ENCODE data around the gene CD2AP. TPM values are rescaled to one million over a fixed set of nuclear protein-coding genes. Genes with fewer than 3 reads are reported as not detected.
"Not testable (repeated sequence)": the region's sequence is repeated elsewhere in the genome, so short reads cannot be mapped to it uniquely, and the experiment has no call there.

The CD2AP gene
- total RNA-seq, 2 donors from 2014 or later, result 28.5 to 31.0 TPM

DNA sequence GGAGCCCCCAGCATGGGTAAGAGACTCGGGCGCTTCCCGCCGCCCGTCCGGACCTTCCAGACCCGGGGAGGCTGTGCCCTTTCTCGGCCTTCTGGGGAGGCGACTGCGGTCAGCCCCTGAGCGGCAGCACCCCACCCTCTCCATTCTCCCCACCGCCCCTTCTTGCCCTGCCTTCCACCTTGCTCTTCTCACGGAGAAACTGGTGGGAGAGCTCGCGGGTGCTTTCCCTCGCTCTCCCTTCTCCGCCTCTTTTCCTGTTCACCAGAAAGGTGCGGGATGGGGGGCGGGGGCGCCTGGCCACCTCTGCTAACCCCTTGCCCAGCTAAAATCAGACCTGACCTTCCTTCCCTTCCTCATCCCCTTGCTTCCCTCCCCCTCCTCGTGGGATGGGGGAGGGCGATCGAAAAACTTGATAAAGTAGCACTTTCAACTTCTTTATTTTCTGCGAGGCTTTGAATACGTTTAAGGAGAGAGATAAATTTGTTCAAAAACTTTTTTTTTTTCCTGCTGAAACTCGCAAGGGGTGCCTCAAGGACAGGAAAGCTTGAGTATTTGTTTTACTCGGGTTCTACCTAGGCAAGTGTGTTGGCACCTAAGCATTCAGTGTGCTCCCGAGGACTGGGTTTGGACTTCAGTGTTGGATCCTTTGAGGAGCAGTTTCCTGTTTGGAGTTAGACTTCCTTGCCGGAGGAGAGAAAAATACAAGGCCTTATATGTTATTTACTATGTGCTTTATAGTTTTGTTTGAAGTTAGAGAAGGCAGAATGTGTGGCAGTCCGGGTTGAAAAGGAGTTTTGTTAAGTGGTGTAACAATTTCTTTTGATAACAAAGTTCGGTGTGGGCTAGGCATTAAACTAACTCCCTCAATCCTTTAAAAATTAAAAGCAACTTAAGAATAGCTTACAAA is 897 bp downstream of the CD2AP start:
- no peaks in the 10 kb centered on the region for H3K27me3 ChIP-seq
- H3K4me1 ChIP-seq, result peaks cover 34% of the 10 kb centered on the region
- H3K36me3 ChIP-seq (replicated peaks in 1 of 2; ENCODE audit: insufficient read depth in 1 of 2, low read depth in 2 of 2), result no peaks in the 10 kb centered on the region
- no peaks in the 10 kb centered on the region for H3K9me3 ChIP-seq
- DNase-seq (peak in 2 of 4 donors; percentile 14 to 18), ATAC-seq (peak; percentile 26)
- peak overlapping the region; percentile 77 to 99 for H3K4me3 ChIP-seq
- TF ChIP-seq POLR2A (IDR thresholded peaks at IDR 0.05), result peak in 2 of 3 donors; percentile 18 to 20
- TF ChIP-seq, protein P1, sequence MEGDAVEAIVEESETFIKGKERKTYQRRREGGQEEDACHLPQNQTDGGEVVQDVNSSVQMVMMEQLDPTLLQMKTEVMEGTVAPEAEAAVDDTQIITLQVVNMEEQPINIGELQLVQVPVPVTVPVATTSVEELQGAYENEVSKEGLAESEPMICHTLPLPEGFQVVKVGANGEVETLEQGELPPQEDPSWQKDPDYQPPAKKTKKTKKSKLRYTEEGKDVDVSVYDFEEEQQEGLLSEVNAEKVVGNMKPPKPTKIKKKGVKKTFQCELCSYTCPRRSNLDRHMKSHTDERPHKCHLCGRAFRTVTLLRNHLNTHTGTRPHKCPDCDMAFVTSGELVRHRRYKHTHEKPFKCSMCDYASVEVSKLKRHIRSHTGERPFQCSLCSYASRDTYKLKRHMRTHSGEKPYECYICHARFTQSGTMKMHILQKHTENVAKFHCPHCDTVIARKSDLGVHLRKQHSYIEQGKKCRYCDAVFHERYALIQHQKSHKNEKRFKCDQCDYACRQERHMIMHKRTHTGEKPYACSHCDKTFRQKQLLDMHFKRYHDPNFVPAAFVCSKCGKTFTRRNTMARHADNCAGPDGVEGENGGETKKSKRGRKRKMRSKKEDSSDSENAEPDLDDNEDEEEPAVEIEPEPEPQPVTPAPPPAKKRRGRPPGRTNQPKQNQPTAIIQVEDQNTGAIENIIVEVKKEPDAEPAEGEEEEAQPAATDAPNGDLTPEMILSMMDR (IDR thresholded peaks at IDR 0.05), result no peak
- WGBS, 2 donors, result 0% methylated on average over 20 to 31 of the region's 31 CpGs
- intact Hi-C loops (cut with DNase I), result no loop called here
- H3K27ac ChIP-seq, result peak overlapping the region; percentile 86 to 99 (median 98)

GRCh38 chr6:47479140-47479508 is 1.5 kb downstream of the CD2AP start:
- H3K9me3 ChIP-seq, result no peaks in the 10 kb centered on the region
- peak overlapping the region; percentile 77 to 99 for H3K4me3 ChIP-seq
- intact Hi-C loops (cut with DNase I), result no loop called here
- DNase-seq (no peak), ATAC-seq (no peak)
- WGBS, 2 donors, result 1 to 2% methylated on average over 5 of the region's 5 CpGs
- H3K4me1 ChIP-seq, result peaks cover 41% of the 10 kb centered on the region
- TF ChIP-seq, protein P1 (IDR thresholded peaks at IDR 0.05), result peak in 1 of 7 experiments; percentile 7
- no peak for TF ChIP-seq POLR2A (IDR thresholded peaks at IDR 0.05)
- H3K27me3 ChIP-seq, result no peaks in the 10 kb centered on the region
- no peaks in the 10 kb centered on the region for H3K36me3 ChIP-seq (replicated peaks in 1 of 2; ENCODE audit: insufficient read depth in 1 of 2, low read depth in 2 of 2)
- peak overlapping the region; percentile 7 to 99 (median 98) for H3K27ac ChIP-seq

DNA sequence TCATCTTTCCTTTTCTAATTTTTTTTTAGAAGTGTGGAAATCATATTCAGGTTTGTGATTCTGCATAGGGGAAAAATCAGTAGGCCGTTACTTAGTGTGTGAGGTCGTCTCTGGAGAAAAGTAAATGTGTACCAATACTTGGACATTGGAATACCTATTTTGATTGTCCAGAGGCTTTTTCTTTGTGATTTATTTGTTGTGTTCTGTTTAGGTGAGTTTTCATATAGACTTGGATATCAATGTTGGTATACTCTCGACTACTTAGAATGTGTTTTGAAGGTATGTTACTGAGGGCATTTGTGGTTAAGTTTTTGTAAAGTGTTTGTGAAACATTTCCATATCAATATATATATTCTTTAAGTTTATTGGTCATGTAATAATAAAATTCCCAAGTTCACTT is 2.3 kb downstream of the CD2AP start:
- intact Hi-C loops (cut with DNase I), result no loop called here
- WGBS, 2 donors, result 29 to 32% methylated on average over 3 of the region's 3 CpGs
- DNase-seq (no peak), ATAC-seq (no peak)
- Histone ChIP-seq H3K9me3 (no peaks in the 10 kb centered on the region), H3K27me3 (no peaks in the 10 kb centered on the region), H3K27ac (no peak overlapping the region), H3K36me3 (replicated peaks in 1 of 2; ENCODE audit: insufficient read depth in 1 of 2, low read depth in 2 of 2) (no peaks in the 10 kb centered on the region), H3K4me1 (peaks cover 48% of the 10 kb centered on the region), H3K4me3 (no peak overlapping the region)
- TF ChIP-seq POLR2A (IDR thresholded peaks at IDR 0.05), result no peak
- TF ChIP-seq, protein P1 (IDR thresholded peaks at IDR 0.05), result no peak

DNA sequence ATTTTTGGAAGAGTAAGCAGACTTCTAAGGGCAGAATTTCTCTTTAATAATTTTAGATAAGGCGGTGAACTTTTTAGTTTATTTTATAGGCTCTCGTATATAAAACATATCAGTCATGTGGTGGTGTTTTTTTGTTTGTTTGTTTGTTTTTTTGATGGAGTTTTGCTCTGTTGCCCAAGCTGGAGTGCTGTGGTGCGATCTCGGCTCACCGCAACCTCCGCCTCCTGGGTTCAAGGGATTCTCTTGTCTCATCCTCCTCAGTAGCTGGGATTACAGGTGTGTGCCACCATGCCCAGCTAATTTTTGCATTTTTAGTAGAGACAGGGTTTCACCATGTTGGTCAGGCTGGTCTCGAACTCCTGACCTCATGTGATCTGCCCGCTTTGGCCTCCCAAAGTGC is 3.6 kb downstream of the CD2AP start:
- ATAC-seq; DNase-seq; H3K27ac ChIP-seq; H3K4me3 ChIP-seq; H3K27me3 ChIP-seq; H3K36me3 ChIP-seq (replicated peaks in 1 of 2; ENCODE audit: insufficient read depth in 1 of 2, low read depth in 2 of 2); H3K9me3 ChIP-seq; intact Hi-C loops (cut with DNase I): not testable (repeated sequence)
- WGBS, 2 donors, result 93 to 94% methylated on average over 8 of the region's 8 CpGs
- H3K4me1 ChIP-seq, result peaks cover 49% of the 10 kb centered on the region

- no peak for DNase-seq
- H3K4me1 ChIP-seq, result peaks cover 49% of the 10 kb centered on the region
These were observed 4.2 kb downstream of the CD2AP start for GRCh38 chr6:47481806-47482205.

More at GRCh38 chr6:47481806-47482205, 4.2 kb downstream of the CD2AP start:
- H3K27me3 ChIP-seq, result no peaks in the 10 kb centered on the region
- TF ChIP-seq, protein P1 (IDR thresholded peaks at IDR 0.05), result no peak
- no peak for TF ChIP-seq POLR2A (IDR thresholded peaks at IDR 0.05)
- no peak overlapping the region for H3K27ac ChIP-seq
- no peaks in the 10 kb centered on the region for H3K36me3 ChIP-seq (replicated peaks in 1 of 2; ENCODE audit: insufficient read depth in 1 of 2, low read depth in 2 of 2)
- no peak overlapping the region for H3K4me3 ChIP-seq
- intact Hi-C loops (cut with DNase I), result no loop called here
- no peak for ATAC-seq
- H3K9me3 ChIP-seq, result no peaks in the 10 kb centered on the region

All from body of pancreas (tissue), 4 donors.